HUES64 (cell line): Measurements from ENCODE around the gene ARHGEF37.

Source experiments
- H3K27ac ChIP-seq: 2 replicates; pipeline ENCODE4 v1.7.0; 2013; ENCODE audit warnings: low read depth, low read length, inconsistent platforms
- H3K27me3 ChIP-seq: 2 replicates; pipeline ENCODE4 v1.6.1; 2013; ENCODE audit warnings: mild to moderate bottlenecking, low read length; ENCODE audit not compliant: insufficient read depth
- H3K36me3 ChIP-seq: 2 replicates; pipeline ENCODE4 v1.6.1; 2013; ENCODE audit warnings: mild to moderate bottlenecking, low read length; ENCODE audit not compliant: insufficient read depth
- H3K4me1 ChIP-seq: 2 replicates; pipeline ENCODE4 v1.6.1; 2013; ENCODE audit warnings: mild to moderate bottlenecking, low read length, moderate library complexity; ENCODE audit not compliant: insufficient read depth
- H3K4me3 ChIP-seq: 2 replicates; pipeline ENCODE4 v1.5.1; 2013; ENCODE audit warnings: mild to moderate bottlenecking, low read length, moderate library complexity
- H3K9ac ChIP-seq: 2 replicates; pipeline ENCODE4 v1.6.1; 2013; ENCODE audit warnings: mild to moderate bottlenecking, low read depth, low read length
- H3K9me3 ChIP-seq: 2 replicates; pipeline ENCODE4 v1.6.1; 2013; ENCODE audit warnings: low read depth, low read length; ENCODE audit not compliant: insufficient read depth
- WGBS: fragments of 150-250, 120-280 bp; methylation state at CpG from one replicate; pipeline ENCODE4 v1.1.7; 2013; ENCODE audit warnings: missing lambda C conversion rate; 5-methylcytosine and 5-hydroxymethylcytosine counted together

Gene ARHGEF37

GRCh38 chr5:149651686-149652085 is 70.4 kb downstream of the ARHGEF37 start:
- no peaks in the 10 kb centered on the region for H3K4me1 ChIP-seq
- H3K36me3 ChIP-seq, result no peaks in the 10 kb centered on the region
- no peak overlapping the region for H3K9ac ChIP-seq
- no peak overlapping the region for H3K27ac ChIP-seq
- no peaks in the 10 kb centered on the region for H3K9me3 ChIP-seq
- H3K27me3 ChIP-seq, result no peaks in the 10 kb centered on the region
- 80% methylated on average over 1 of the region's 1 CpG for WGBS
- no peak overlapping the region for H3K4me3 ChIP-seq

- H3K4me3 ChIP-seq, result no peak overlapping the region
- H3K9ac ChIP-seq, result no peak overlapping the region
- no peaks in the 10 kb centered on the region for H3K9me3 ChIP-seq
- H3K27me3 ChIP-seq, result no peaks in the 10 kb centered on the region
- no peak overlapping the region for H3K27ac ChIP-seq
- no peaks in the 10 kb centered on the region for H3K36me3 ChIP-seq
- WGBS, result 94% methylated on average over 2 of the region's 2 CpGs
- H3K4me1 ChIP-seq, result no peaks in the 10 kb centered on the region
Observed at GRCh38 chr5:149652697-149653096, 71.4 kb downstream of the ARHGEF37 start.

DNA sequence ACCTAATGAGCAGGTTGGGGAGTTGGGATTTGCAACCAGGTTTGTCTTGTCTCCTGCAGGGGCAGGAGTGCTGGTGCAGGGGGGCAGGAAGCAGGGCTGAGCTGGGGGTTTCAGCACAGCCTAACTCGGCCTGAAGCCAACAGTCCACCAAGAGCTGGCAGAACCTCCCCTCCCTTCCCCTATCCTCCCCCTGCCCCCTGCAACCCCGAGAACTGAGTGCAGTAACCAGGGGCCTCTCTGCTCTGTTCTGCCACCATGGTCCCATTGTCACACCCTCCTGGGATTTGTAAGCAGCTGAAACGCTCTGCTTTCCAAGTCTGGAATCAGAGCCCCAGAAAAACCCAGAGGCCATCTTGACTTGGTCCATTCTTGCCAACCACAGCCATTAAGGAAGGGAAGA is 72.9 kb downstream of the ARHGEF37 start:
- Histone ChIP-seq H3K27me3 (no peaks in the 10 kb centered on the region), H3K4me3 (no peak overlapping the region), H3K4me1 (peaks cover 6% of the 10 kb centered on the region; the same call in 1 of the 2 replicates), H3K9ac (no peak overlapping the region), H3K27ac (no peak overlapping the region), H3K9me3 (no peaks in the 10 kb centered on the region), H3K36me3 (no peaks in the 10 kb centered on the region)
- WGBS, result 62% methylated on average over 3 of the region's 3 CpGs

GRCh38 chr5:149654883-149655505 is 73.7 kb downstream of the ARHGEF37 start:
- Histone ChIP-seq H3K4me1 (peaks cover 6% of the 10 kb centered on the region; the same call in 1 of the 2 replicates), H3K9me3 (no peaks in the 10 kb centered on the region), H3K36me3 (no peaks in the 10 kb centered on the region), H3K27me3 (no peaks in the 10 kb centered on the region), H3K4me3 (no peak overlapping the region), H3K27ac (no peak overlapping the region), H3K9ac (no peak overlapping the region)
- WGBS, result 62% methylated on average over 3 of the region's 4 CpGs

DNA sequence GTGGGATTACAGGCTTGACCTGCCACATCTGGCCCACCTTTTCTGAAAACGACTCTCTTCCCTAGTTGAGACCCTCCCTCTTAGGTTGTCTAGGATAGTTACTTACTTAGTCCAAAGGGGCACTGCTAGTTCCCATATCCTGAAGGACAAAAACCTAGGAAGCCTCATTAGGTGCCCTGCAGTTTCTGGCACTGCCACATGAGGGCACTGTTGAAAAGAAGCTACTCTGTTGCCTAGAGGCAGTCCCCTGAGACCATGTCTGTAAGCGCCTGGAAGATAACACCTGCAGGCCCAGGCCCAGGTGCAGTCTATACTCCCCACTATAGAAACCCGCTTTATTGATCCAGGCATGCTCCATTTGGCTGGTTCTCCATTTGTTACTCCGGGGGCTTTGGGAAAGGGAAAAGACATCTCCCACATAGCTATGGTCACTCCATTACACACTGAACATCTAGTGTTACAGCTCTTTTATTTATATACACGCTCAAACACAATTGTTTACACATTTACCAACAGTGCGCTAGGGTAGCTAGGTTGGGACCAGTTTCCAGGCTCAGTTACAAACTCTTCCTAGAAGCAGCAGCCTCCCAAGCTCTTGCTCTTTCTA is 75.4 kb downstream of the ARHGEF37 start:
- no peak overlapping the region for H3K9ac ChIP-seq
- 68% methylated on average over 6 of the region's 6 CpGs for WGBS
- H3K9me3 ChIP-seq, result no peaks in the 10 kb centered on the region
- no peaks in the 10 kb centered on the region for H3K36me3 ChIP-seq
- no peak overlapping the region for H3K27ac ChIP-seq
- H3K27me3 ChIP-seq, result no peaks in the 10 kb centered on the region
- H3K4me1 ChIP-seq, result peaks cover 6% of the 10 kb centered on the region; the same call in 1 of the 2 replicates
- H3K4me3 ChIP-seq, result no peak overlapping the region

DNA sequence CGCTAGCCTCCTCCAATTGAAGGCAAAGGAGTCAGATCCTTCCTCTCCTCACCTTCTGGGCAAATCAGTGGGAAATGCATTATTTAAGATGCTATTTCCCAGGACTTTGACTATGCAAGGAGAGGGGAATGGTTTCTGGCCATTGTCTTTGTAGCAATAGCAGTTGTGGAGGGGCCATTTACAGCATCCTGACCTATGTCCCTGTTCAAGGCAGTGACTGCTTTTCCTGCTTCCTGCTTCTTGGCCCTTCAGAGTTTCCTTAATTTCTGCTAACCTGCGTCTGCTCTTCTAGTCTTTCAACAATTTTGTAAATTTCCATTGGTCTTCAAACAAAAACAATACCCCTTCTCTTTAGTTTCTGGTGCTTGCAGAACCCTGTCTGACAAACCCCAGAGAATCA is 76.0 kb downstream of the ARHGEF37 start:
- H3K27ac ChIP-seq, result no peak overlapping the region
- 94% methylated on average over 2 of the region's 2 CpGs for WGBS
- H3K4me1 ChIP-seq, result peaks cover 6% of the 10 kb centered on the region; the same call in 1 of the 2 replicates
- H3K9me3 ChIP-seq, result no peaks in the 10 kb centered on the region
- no peaks in the 10 kb centered on the region for H3K36me3 ChIP-seq
- no peak overlapping the region for H3K4me3 ChIP-seq
- H3K27me3 ChIP-seq, result no peaks in the 10 kb centered on the region
- H3K9ac ChIP-seq, result no peak overlapping the region

DNA sequence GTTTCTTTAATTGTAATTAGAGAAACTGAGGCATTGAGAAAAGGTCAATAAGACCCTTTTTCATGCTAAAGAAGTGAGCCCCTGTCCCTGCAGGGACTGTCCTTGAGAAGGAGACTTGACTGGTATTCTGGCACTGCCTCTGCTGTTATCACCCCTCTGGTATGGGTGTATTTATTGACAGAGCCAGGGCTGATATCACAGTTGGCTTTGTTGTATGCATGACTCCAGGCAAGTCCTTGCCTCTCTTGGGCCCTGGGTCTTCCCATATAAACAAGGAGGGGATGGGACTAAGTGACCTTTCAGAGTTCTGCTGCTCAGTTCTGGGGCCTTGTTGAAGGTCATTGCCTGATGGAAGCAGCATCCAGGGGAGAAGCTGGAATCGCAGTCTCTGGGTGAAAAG is 77.0 kb downstream of the ARHGEF37 start:
- H3K4me1 ChIP-seq, result peaks cover 6% of the 10 kb centered on the region; the same call in 1 of the 2 replicates
- 91% methylated on average over 1 of the region's 1 CpG for WGBS
- H3K36me3 ChIP-seq, result no peaks in the 10 kb centered on the region
- no peak overlapping the region for H3K27ac ChIP-seq
- H3K4me3 ChIP-seq, result no peak overlapping the region
- H3K27me3 ChIP-seq, result no peaks in the 10 kb centered on the region
- H3K9me3 ChIP-seq, result no peaks in the 10 kb centered on the region
- no peak overlapping the region for H3K9ac ChIP-seq

DNA sequence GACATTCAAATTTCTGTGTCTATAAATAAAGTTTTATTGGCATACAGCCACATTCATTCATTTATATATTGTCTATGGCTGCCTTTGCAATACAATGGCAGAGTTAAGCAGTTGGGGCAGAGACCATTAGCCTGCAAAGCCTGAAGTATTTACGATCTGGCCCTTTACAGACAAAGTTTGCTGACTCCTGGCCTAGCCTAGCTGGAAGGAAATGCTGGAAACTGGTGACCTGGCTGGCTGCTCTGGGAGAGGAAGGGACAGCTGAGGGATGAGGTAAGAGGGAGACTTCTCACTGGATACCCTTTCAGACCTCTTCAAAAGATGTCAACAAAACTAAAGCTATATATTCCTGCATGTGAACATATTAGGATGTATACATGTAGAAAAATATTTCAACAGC is 82.8 kb downstream of the ARHGEF37 start:
- WGBS, result 85% methylated on average over 1 of the region's 1 CpG

GRCh38 chr5:149664666-149665415 is 83.5 kb downstream of the ARHGEF37 start:
- H3K36me3 ChIP-seq, result no peaks in the 10 kb centered on the region
- no peaks in the 10 kb centered on the region for H3K4me1 ChIP-seq
- no peaks in the 10 kb centered on the region for H3K27me3 ChIP-seq
- no peak overlapping the region for H3K27ac ChIP-seq
- no peak overlapping the region for H3K4me3 ChIP-seq
- 91% methylated on average over 11 of the region's 11 CpGs for WGBS
- no peak overlapping the region for H3K9ac ChIP-seq
- peaks cover 5% of the 10 kb centered on the region; the same call in 1 of the 2 replicates for H3K9me3 ChIP-seq

More for the DNA sequence above, 82.8 kb downstream of the ARHGEF37 start:
- no peak overlapping the region for H3K27ac ChIP-seq
- H3K4me1 ChIP-seq, result no peaks in the 10 kb centered on the region
- H3K36me3 ChIP-seq, result no peaks in the 10 kb centered on the region
- no peaks in the 10 kb centered on the region for H3K27me3 ChIP-seq
- no peak overlapping the region for H3K4me3 ChIP-seq
- H3K9ac ChIP-seq, result no peak overlapping the region
- peaks cover 5% of the 10 kb centered on the region; the same call in 1 of the 2 replicates for H3K9me3 ChIP-seq

GRCh38 chr5:149665416-149666175 is 84.3 kb downstream of the ARHGEF37 start:
- Histone ChIP-seq H3K4me1 (no peaks in the 10 kb centered on the region), H3K36me3 (no peaks in the 10 kb centered on the region), H3K9me3 (peaks cover 5% of the 10 kb centered on the region; the same call in 1 of the 2 replicates), H3K9ac (no peak overlapping the region), H3K27me3 (no peaks in the 10 kb centered on the region), H3K4me3 (no peak overlapping the region), H3K27ac (no peak overlapping the region)
- WGBS, result 83% methylated on average over 5 of the region's 5 CpGs
